NB4 (cell line): Measurements from ENCODE around the gene RAI14.

Source experiments
- POLR2A ChIP-seq: IDR thresholded peaks from 2 replicates; pipeline ENCODE4 v1.6.1; 2011; ENCODE audit warnings: mild to moderate bottlenecking; ENCODE audit not compliant: insufficient read length; ENCODE audit errors: extremely low read depth
- TF ChIP-seq, protein P1 (sequence below): IDR thresholded peaks from 2 replicates; pipeline ENCODE4 v1.6.1; 2011; ENCODE audit warnings: low read depth, low read length

DNA sequence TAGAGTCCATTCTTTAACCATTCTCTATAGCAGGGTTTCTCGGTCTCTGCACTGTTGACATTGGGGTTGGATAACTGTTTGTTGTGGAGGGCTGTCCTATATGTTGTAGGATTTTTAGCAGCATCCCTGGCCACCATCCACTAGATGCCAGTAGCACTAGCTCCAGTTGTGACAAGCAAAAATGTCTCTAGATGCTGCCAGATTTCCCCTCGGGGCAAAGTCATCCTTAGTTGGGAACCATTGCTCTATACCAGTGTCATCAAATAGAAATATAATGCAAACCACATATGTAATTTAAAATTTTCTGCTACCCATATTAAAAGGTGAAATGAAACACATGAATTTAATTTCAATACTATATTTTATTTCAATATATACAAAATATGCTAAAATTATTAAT, 185.7 kb downstream of the RAI14 start:
- TF ChIP-seq, protein P1, sequence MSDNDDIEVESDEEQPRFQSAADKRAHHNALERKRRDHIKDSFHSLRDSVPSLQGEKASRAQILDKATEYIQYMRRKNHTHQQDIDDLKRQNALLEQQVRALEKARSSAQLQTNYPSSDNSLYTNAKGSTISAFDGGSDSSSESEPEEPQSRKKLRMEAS: no peak
- TF ChIP-seq POLR2A: no peak
